ENCODE measurements around the gene PARP6.

GRCh38 chr15:72252663-72253299 is 19.6 kb downstream of the PARP6 start:
- no peak for TF ChIP-seq CTCF (IDR thresholded peaks at IDR 0.05; ENCODE audit: insufficient read depth, low read length, poor library complexity, severe bottlenecking)
- no peak for TF ChIP-seq EZH2phosphoT487 (conservative IDR thresholded peaks at IDR 0.05; ENCODE audit: low read length)
